ENCODE measurements around the gene CACNA1H. TPM values are rescaled to one million over a fixed set of nuclear protein-coding genes. Genes with fewer than 3 reads are reported as not detected.

Gene CACNA1H
- total and polyA plus RNA-seq, 2 donors (not counting 3 experiments of a cell fraction or from before 2014, with no cell fraction given) = 0.03 TPM; not detected in 1

GRCh38 chr16:1156983-1157638 is 4.2 kb downstream of the CACNA1H start:
- Histone ChIP-seq H4K20me1 (replicated peaks; ENCODE audit: control insufficient read depth, extremely low read depth, insufficient read depth, low read length) (no peaks in the 10 kb centered on the region), H3K27ac (ENCODE audit: insufficient read depth, low read depth, low read length) (no peak overlapping the region), H3K79me2 (ENCODE audit: control insufficient read depth, insufficient read depth, low read length) (no peaks in the 10 kb centered on the region), H3K9me3 (replicated peaks; ENCODE audit: control insufficient read depth, insufficient read depth, low read length) (no peaks in the 10 kb centered on the region), H3K4me1 (ENCODE audit: control insufficient read depth, extremely low read depth, insufficient read depth, low read length) (no peaks in the 10 kb centered on the region), H3K9ac (replicated peaks; ENCODE audit: extremely low read depth, insufficient read depth, low read length) (no peak overlapping the region), H3K36me3 (ENCODE audit: control insufficient read depth in 2 of 2, extremely low read depth in 1 of 2, insufficient read depth in 2 of 2, low read length in 2 of 2) (no peaks in the 10 kb centered on the region), H3K4me2 (ENCODE audit: insufficient read depth, low read length) (no peak overlapping the region), H3K4me3 (replicated peaks in 1 of 3; ENCODE audit: insufficient read depth in 1 of 3, low read depth in 1 of 3, low read length in 3 of 3) (no peak overlapping the region), H3K27me3 (ENCODE audit: control insufficient read depth in 2 of 2, insufficient read depth in 2 of 2, low read length in 2 of 2) (peaks cover 14 to 15% of the 10 kb centered on the region in 2 experiments), H3K9me1 (replicated peaks; ENCODE audit: control insufficient read depth, extremely low read depth, insufficient read depth, low read length) (no peaks in the 10 kb centered on the region), H2AFZ (ENCODE audit: low read depth, low read length) (no peak overlapping the region)
- ChIA-PET CTCF (no interaction called here), POLR2A (no interaction called here)
- intact Hi-C loops (cut with micrococcal nuclease) = no loop called here
- FAIRE-seq (no peak), DNase-seq (ENCODE audit: low read depth, low spot score) (no peak)
- no TSS peak for BruUV-seq (replicated peaks)
- TF ChIP-seq MYC (IDR thresholded peaks at IDR 0.05; ENCODE audit: low read depth, low read length) (no peak), GATA2 (IDR thresholded peaks at IDR 0.05; ENCODE audit: insufficient read depth, insufficient read length, low read depth, low read length) (no peak), POLR2A (IDR thresholded peaks at IDR 0.05; ENCODE audit: low read depth, low read length) (no peak)
- dilution Hi-C loops (cut with MboI; ENCODE audit: extremely low pct_ligation_motif_present, low sequenced_read_pairs) = no loop called here

GRCh38 chr16:1157639-1158455 is 4.9 kb downstream of the CACNA1H start:
- no peaks in the 10 kb centered on the region for H3K79me2 ChIP-seq (ENCODE audit: control insufficient read depth, insufficient read depth, low read length)
- no peaks in the 10 kb centered on the region for H3K9me1 ChIP-seq (replicated peaks; ENCODE audit: control insufficient read depth, extremely low read depth, insufficient read depth, low read length)
- no peaks in the 10 kb centered on the region for H4K20me1 ChIP-seq (replicated peaks; ENCODE audit: control insufficient read depth, extremely low read depth, insufficient read depth, low read length)
- H3K4me2 ChIP-seq (ENCODE audit: insufficient read depth, low read length) = no peak overlapping the region
- ChIA-PET CTCF (no interaction called here), POLR2A (no interaction called here)
- H3K4me3 ChIP-seq (replicated peaks in 1 of 3; ENCODE audit: insufficient read depth in 1 of 3, low read depth in 1 of 3, low read length in 3 of 3) = no peak overlapping the region
- no peaks in the 10 kb centered on the region for H3K4me1 ChIP-seq (ENCODE audit: control insufficient read depth, extremely low read depth, insufficient read depth, low read length)
- H3K9ac ChIP-seq (replicated peaks; ENCODE audit: extremely low read depth, insufficient read depth, low read length) = no peak overlapping the region
- H2AFZ ChIP-seq (ENCODE audit: low read depth, low read length) = no peak overlapping the region
- intact Hi-C loops (cut with micrococcal nuclease) (no loop called here), dilution Hi-C loops (cut with MboI; ENCODE audit: extremely low pct_ligation_motif_present, low sequenced_read_pairs) (no loop called here)
- H3K27ac ChIP-seq (ENCODE audit: insufficient read depth, low read depth, low read length) = no peak overlapping the region
- FAIRE-seq (no peak), DNase-seq (ENCODE audit: low read depth, low spot score) (no peak)
- H3K36me3 ChIP-seq (ENCODE audit: control insufficient read depth in 2 of 2, extremely low read depth in 1 of 2, insufficient read depth in 2 of 2, low read length in 2 of 2) = no peaks in the 10 kb centered on the region
- peaks cover 14% of the 10 kb centered on the region in 2 experiments for H3K27me3 ChIP-seq (ENCODE audit: control insufficient read depth in 2 of 2, insufficient read depth in 2 of 2, low read length in 2 of 2)
- no peak for TF ChIP-seq GATA2 (IDR thresholded peaks at IDR 0.05; ENCODE audit: insufficient read depth, insufficient read length, low read depth, low read length)
- no peak for TF ChIP-seq POLR2AphosphoS5 (IDR thresholded peaks at IDR 0.05; ENCODE audit: insufficient read depth, low read depth, low read length)
- TF ChIP-seq, protein P1, sequence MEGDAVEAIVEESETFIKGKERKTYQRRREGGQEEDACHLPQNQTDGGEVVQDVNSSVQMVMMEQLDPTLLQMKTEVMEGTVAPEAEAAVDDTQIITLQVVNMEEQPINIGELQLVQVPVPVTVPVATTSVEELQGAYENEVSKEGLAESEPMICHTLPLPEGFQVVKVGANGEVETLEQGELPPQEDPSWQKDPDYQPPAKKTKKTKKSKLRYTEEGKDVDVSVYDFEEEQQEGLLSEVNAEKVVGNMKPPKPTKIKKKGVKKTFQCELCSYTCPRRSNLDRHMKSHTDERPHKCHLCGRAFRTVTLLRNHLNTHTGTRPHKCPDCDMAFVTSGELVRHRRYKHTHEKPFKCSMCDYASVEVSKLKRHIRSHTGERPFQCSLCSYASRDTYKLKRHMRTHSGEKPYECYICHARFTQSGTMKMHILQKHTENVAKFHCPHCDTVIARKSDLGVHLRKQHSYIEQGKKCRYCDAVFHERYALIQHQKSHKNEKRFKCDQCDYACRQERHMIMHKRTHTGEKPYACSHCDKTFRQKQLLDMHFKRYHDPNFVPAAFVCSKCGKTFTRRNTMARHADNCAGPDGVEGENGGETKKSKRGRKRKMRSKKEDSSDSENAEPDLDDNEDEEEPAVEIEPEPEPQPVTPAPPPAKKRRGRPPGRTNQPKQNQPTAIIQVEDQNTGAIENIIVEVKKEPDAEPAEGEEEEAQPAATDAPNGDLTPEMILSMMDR (IDR thresholded peaks at IDR 0.05; ENCODE audit: extremely low read depth in 1 of 2, insufficient read depth in 1 of 2, low read depth in 1 of 2, low read length in 2 of 2) = no peak
- TF ChIP-seq EZH2 (IDR thresholded peaks at IDR 0.05; ENCODE audit: borderline replicate concordance, low read depth, low read length, severe bottlenecking) = no peak
- TF ChIP-seq JUN (IDR thresholded peaks at IDR 0.05; ENCODE audit: borderline replicate concordance, insufficient read depth, insufficient read length, low read depth) = no peak
- no peak for TF ChIP-seq FOS (IDR thresholded peaks at IDR 0.05; ENCODE audit: borderline replicate concordance, insufficient read depth, low read length)
- BruUV-seq (replicated peaks) = no TSS peak
- no peaks in the 10 kb centered on the region for H3K9me3 ChIP-seq (replicated peaks; ENCODE audit: control insufficient read depth, insufficient read depth, low read length)

Data from endothelial cell of umbilical vein (primary cell).